HUES64 (cell line): ENCODE data around the gene TRIM59.

ENCODE experiments used
- H3K27ac ChIP-seq: 2 replicates; pipeline ENCODE4 v1.7.0; 2013; ENCODE audit warnings: low read depth, low read length, inconsistent platforms
- H3K27me3 ChIP-seq: 2 replicates; pipeline ENCODE4 v1.6.1; 2013; ENCODE audit warnings: mild to moderate bottlenecking, low read length; ENCODE audit not compliant: insufficient read depth
- H3K36me3 ChIP-seq: 2 replicates; pipeline ENCODE4 v1.6.1; 2013; ENCODE audit warnings: mild to moderate bottlenecking, low read length; ENCODE audit not compliant: insufficient read depth
- H3K4me1 ChIP-seq: 2 replicates; pipeline ENCODE4 v1.6.1; 2013; ENCODE audit warnings: mild to moderate bottlenecking, low read length, moderate library complexity; ENCODE audit not compliant: insufficient read depth
- H3K4me3 ChIP-seq: 2 replicates; pipeline ENCODE4 v1.5.1; 2013; ENCODE audit warnings: mild to moderate bottlenecking, low read length, moderate library complexity
- H3K9ac ChIP-seq: 2 replicates; pipeline ENCODE4 v1.6.1; 2013; ENCODE audit warnings: mild to moderate bottlenecking, low read depth, low read length
- H3K9me3 ChIP-seq: 2 replicates; pipeline ENCODE4 v1.6.1; 2013; ENCODE audit warnings: low read depth, low read length; ENCODE audit not compliant: insufficient read depth
- WGBS: fragments of 150-250, 120-280 bp; methylation state at CpG from one replicate; pipeline ENCODE4 v1.1.7; 2013; ENCODE audit warnings: missing lambda C conversion rate; 5-methylcytosine and 5-hydroxymethylcytosine counted together

TRIM59 gene

GRCh38 chr3:160393346-160394008 lies 56.1 kb downstream of the TRIM59 start:
- peaks cover 16% of the 10 kb centered on the region for H3K4me1 ChIP-seq
- no peak overlapping the region for H3K4me3 ChIP-seq
- no peaks in the 10 kb centered on the region for H3K9me3 ChIP-seq
- no peaks in the 10 kb centered on the region for H3K36me3 ChIP-seq
- no peak overlapping the region for H3K27ac ChIP-seq
- H3K27me3 ChIP-seq = no peaks in the 10 kb centered on the region
- H3K9ac ChIP-seq = no peak overlapping the region
- WGBS = 77% methylated on average over 2 of the region's 2 CpGs

- Histone ChIP-seq H3K27ac (no peak overlapping the region), H3K27me3 (no peaks in the 10 kb centered on the region), H3K9ac (no peak overlapping the region), H3K4me1 (peaks cover 12% of the 10 kb centered on the region; the same call in 1 of the 2 replicates), H3K4me3 (no peak overlapping the region), H3K36me3 (no peaks in the 10 kb centered on the region), H3K9me3 (no peaks in the 10 kb centered on the region)
Observed at GRCh38 chr3:160392798-160393197, 56.8 kb downstream of the TRIM59 start.

GRCh38 chr3:160390565-160391138 lies 58.9 kb downstream of the TRIM59 start:
- H3K4me3 ChIP-seq = no peak overlapping the region
- no peaks in the 10 kb centered on the region for H3K36me3 ChIP-seq
- peaks cover 7% of the 10 kb centered on the region; the same call in 1 of the 2 replicates for H3K4me1 ChIP-seq
- no peaks in the 10 kb centered on the region for H3K27me3 ChIP-seq
- H3K9me3 ChIP-seq = no peaks in the 10 kb centered on the region
- 94% methylated on average over 3 of the region's 3 CpGs for WGBS
- H3K27ac ChIP-seq = no peak overlapping the region
- no peak overlapping the region for H3K9ac ChIP-seq
